ENCODE results near the gene AZIN2.
"Not testable (repeated sequence)": the region's sequence is repeated elsewhere in the genome, so short reads cannot be mapped to it uniquely, and the experiment has no call there.

Gene AZIN2

DNA sequence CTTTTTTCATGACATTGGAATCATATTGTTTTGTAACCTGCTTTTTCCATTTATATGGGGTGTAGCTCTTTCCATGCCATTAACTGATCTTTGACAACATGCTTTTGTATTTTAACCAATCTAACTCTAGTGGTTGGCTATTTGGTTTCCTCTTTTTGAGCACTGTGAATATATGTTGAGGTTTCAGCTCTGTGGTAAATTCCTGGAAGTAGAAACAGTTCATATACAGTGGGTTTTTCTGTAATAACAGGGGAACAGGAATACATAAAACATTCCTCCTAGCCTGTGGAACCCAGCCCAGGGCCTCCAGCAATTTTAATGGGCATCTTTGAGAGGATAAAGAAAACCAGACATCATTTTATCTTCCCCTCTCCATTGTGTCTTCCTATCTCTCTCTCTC is 17.4 kb downstream of the AZIN2 start:
- FAIRE-seq (no peak), DNase-seq (ENCODE audit: insufficient read length, low spot score) (no peak)
- TF ChIP-seq SPI1 (IDR thresholded peaks at IDR 0.05; ENCODE audit: low read depth, low read length) (peak; percentile 17; the same call in 1 of the 2 replicates), POLR2AphosphoS5 (IDR thresholded peaks at IDR 0.05; ENCODE audit: low read depth, low read length) (no peak)

DNA sequence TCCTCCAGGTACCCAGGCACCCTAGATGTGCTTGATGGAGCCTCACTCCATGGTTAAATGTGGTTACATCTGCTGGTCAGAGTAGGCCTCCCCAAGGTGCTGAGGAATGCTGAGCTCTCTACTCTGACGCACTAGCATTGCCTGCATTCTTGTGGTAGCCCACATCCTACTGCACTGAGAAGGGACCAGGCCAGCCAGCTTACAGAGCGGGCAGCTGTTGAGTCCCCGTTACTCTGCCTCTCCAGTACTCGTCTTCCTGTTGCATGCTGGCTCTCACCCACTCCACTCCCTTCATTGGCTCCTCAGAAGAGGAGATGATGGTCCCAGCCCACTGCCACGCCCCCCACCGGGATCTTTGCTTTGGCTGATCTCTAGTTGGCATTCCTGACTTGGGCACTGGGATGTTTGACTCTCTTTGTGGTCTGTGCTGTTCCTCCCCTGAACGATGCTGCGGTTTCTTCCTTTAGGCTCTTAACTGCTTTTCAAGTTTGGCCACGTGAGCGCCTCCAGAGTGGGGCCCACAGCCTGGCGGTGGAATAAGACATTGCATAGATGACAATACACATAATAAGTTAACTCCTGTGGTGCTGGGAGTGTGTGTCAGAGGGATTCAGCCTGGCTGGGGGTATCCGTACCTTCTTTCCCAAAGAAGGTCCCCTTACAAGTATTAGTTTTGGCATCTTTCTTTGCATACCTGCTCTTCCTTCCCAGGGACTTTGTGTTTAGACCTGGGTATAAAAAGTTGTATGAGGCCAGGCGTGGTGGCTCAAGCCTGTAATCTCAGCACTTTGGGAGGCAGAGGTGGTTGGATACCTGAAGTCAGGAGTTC is 18.6 kb downstream of the AZIN2 start:
- DNase-seq (ENCODE audit: insufficient read length, low spot score) = no peak
- peak; percentile 97 for FAIRE-seq
- TF ChIP-seq PAX5 (IDR thresholded peaks at IDR 0.05; ENCODE audit: insufficient read depth, low read length, severe bottlenecking) (no peak), POLR2A (IDR thresholded peaks at IDR 0.05; ENCODE audit: low read depth, low read length) (no peak), POLR2AphosphoS5 (IDR thresholded peaks at IDR 0.05; ENCODE audit: low read depth, low read length) (no peak), POU2F2 (IDR thresholded peaks at IDR 0.05; ENCODE audit: low read depth, low read length) (no peak)

GRCh38 chr1:33100119-33100415 is 19.1 kb downstream of the AZIN2 start:
- FAIRE-seq; DNase-seq (ENCODE audit: insufficient read length, low spot score): not testable (repeated sequence)

DNA sequence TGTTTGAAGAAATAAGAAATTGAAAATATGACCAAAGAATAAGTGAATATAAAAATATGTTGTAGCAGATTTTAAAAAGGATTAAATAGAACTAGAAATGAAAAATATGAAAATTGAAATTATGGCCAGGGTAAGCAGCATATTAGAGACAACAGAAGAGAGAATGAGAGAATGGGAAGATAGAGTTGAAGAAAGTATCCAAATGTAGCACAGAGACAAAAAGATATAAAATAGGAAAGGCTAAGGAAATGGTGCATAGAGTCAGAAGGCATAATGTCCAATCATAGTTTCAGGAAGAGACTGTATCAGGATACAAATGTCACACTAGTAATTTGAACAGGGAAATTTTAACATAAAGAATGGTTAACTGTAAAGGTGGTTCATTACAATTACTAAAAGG is 29.5 kb downstream of the AZIN2 start:
- FAIRE-seq (no peak), DNase-seq (ENCODE audit: insufficient read length, low spot score) (no peak)
- TF ChIP-seq POLR2A (IDR thresholded peaks at IDR 0.05; ENCODE audit: low read depth, low read length) = no peak
- TF ChIP-seq POLR2AphosphoS5 (IDR thresholded peaks at IDR 0.05; ENCODE audit: low read depth, low read length) = no peak
- no peak for TF ChIP-seq SPI1 (IDR thresholded peaks at IDR 0.05; ENCODE audit: low read depth, low read length)
- no peak for TF ChIP-seq PAX5 (IDR thresholded peaks at IDR 0.05; ENCODE audit: insufficient read depth, low read length, severe bottlenecking)
- TF ChIP-seq TAF1 (IDR thresholded peaks at IDR 0.05; ENCODE audit: low read depth, low read length) = no peak
- no peak for TF ChIP-seq POU2F2 (IDR thresholded peaks at IDR 0.05; ENCODE audit: low read depth, low read length)

- no peak for TF ChIP-seq POU2F2 (IDR thresholded peaks at IDR 0.05; ENCODE audit: low read depth, low read length)
- no peak for TF ChIP-seq POLR2A (IDR thresholded peaks at IDR 0.05; ENCODE audit: low read depth, low read length)
- no peak for TF ChIP-seq POLR2AphosphoS5 (IDR thresholded peaks at IDR 0.05; ENCODE audit: low read depth, low read length)
- TF ChIP-seq TAF1 (IDR thresholded peaks at IDR 0.05; ENCODE audit: low read depth, low read length) = no peak
- TF ChIP-seq SPI1 (IDR thresholded peaks at IDR 0.05; ENCODE audit: low read depth, low read length) = no peak
- no peak for TF ChIP-seq PAX5 (IDR thresholded peaks at IDR 0.05; ENCODE audit: insufficient read depth, low read length, severe bottlenecking)
- no peak for DNase-seq (ENCODE audit: insufficient read length, low spot score)
- peak; percentile 13 for FAIRE-seq
These were observed 31.0 kb downstream of the AZIN2 start for GRCh38 chr1:33111965-33112364.

GRCh38 chr1:33117440-33118085 is 36.6 kb downstream of the AZIN2 start:
- FAIRE-seq (no peak), DNase-seq (ENCODE audit: insufficient read length, low spot score) (no peak)
- TF ChIP-seq POLR2A (IDR thresholded peaks at IDR 0.05; ENCODE audit: low read depth, low read length) = no peak
- TF ChIP-seq SPI1 (IDR thresholded peaks at IDR 0.05; ENCODE audit: low read depth, low read length) = no peak
- TF ChIP-seq POLR2AphosphoS5 (IDR thresholded peaks at IDR 0.05; ENCODE audit: low read depth, low read length) = no peak
- no peak for TF ChIP-seq PAX5 (IDR thresholded peaks at IDR 0.05; ENCODE audit: insufficient read depth, low read length, severe bottlenecking)
- no peak for TF ChIP-seq TAF1 (IDR thresholded peaks at IDR 0.05; ENCODE audit: low read depth, low read length)
- no peak for TF ChIP-seq POU2F2 (IDR thresholded peaks at IDR 0.05; ENCODE audit: low read depth, low read length)

- DNase-seq (ENCODE audit: insufficient read length, low spot score) = no peak
- TF ChIP-seq PAX5 (IDR thresholded peaks at IDR 0.05; ENCODE audit: insufficient read depth, low read length, severe bottlenecking) (no peak), POU2F2 (IDR thresholded peaks at IDR 0.05; ENCODE audit: low read depth, low read length) (no peak), POLR2A (IDR thresholded peaks at IDR 0.05; ENCODE audit: low read depth, low read length) (no peak), SPI1 (IDR thresholded peaks at IDR 0.05; ENCODE audit: low read depth, low read length) (no peak), POLR2AphosphoS5 (IDR thresholded peaks at IDR 0.05; ENCODE audit: low read depth, low read length) (no peak), TAF1 (IDR thresholded peaks at IDR 0.05; ENCODE audit: low read depth, low read length) (no peak)
- no peak for FAIRE-seq
These were observed 37.3 kb downstream of the AZIN2 start for GRCh38 chr1:33118274-33118673.

GRCh38 chr1:33119050-33119449 is 38.1 kb downstream of the AZIN2 start:
- no peak for FAIRE-seq
- no peak for DNase-seq (ENCODE audit: insufficient read length, low spot score)

DNA sequence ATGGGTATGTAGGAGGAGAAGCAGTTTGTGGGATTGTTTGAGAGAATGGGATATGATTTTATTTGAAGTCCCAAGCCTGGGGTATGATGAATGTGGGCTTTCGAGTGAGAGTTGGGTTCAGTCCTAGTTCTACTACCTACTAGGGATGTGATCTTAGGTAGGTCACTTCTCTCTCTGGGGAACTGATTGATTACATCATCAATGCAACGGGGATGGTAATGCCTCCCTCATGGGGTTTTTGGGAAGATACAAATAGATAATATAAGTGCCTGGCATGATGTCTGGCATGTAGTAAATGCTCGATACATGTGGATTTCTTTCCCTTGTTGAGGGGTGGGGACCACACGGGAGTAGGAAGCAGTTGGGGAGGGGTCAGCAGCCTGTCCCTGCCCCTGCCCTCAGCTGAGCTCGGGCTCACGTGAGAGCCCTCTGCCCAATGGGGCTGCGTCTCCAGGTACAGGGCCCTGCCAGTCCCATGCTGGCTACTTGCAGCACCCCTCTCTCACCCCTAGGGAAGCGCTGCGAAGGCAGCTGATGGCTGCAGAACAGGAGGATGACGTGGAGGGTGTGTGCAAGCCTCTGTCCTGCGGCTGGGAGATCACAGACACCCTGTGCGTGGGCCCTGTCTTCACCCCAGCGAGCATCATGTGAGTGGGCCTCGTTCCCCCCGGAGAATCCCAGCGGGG is 38.7 kb downstream of the AZIN2 start:
- no peak for FAIRE-seq
- TF ChIP-seq POLR2AphosphoS5 (IDR thresholded peaks at IDR 0.05; ENCODE audit: low read depth, low read length) (no peak), POLR2A (IDR thresholded peaks at IDR 0.05; ENCODE audit: low read depth, low read length) (no peak), TAF1 (IDR thresholded peaks at IDR 0.05; ENCODE audit: low read depth, low read length) (no peak), SPI1 (IDR thresholded peaks at IDR 0.05; ENCODE audit: low read depth, low read length) (no peak), POU2F2 (IDR thresholded peaks at IDR 0.05; ENCODE audit: low read depth, low read length) (no peak), PAX5 (IDR thresholded peaks at IDR 0.05; ENCODE audit: insufficient read depth, low read length, severe bottlenecking) (no peak)
- DNase-seq (ENCODE audit: insufficient read length, low spot score) = no peak

More at GRCh38 chr1:33119050-33119449, 38.1 kb downstream of the AZIN2 start:
- no peak for TF ChIP-seq POLR2A (IDR thresholded peaks at IDR 0.05; ENCODE audit: low read depth, low read length)

All from GM12891 (cell line).